ENCODE measurements around the gene PLA1A. TPM values are rescaled to one million over a fixed set of nuclear protein-coding genes. Genes with fewer than 3 reads are reported as not detected.

PLA1A gene
- total and polyA plus RNA-seq, 10 of the 15 experiments (the other 5 are each of a cell fraction or from before 2014, with no cell fraction given) = 2.9 to 106 (median 4.8) TPM

- no peak for TF ChIP-seq CTCF (IDR thresholded peaks at IDR 0.05 in 2 of 3, conservative IDR thresholded peaks at IDR 0.05 in 1 of 3; ENCODE audit: control insufficient read depth in 2 of 3, extremely low read depth in 1 of 3, insufficient read depth in 1 of 3, low read depth in 3 of 3, low read length in 3 of 3)
- TF ChIP-seq SPI1 (IDR thresholded peaks at IDR 0.05; ENCODE audit: borderline replicate concordance, insufficient read depth, low read depth, low read length) = peak; percentile 42; the same call in 1 of the 2 replicates
- no peak for TF ChIP-seq CBX5 (IDR thresholded peaks at IDR 0.05; ENCODE audit: low read depth)
- TF ChIP-seq ZNF274 (IDR thresholded peaks at IDR 0.05; ENCODE audit: insufficient read depth, insufficient read length) = no peak
- TF ChIP-seq MAX (IDR thresholded peaks at IDR 0.05; ENCODE audit: low read depth, low read length) = no peak
Measured at GRCh38 chr3:119599558-119600174, 2.0 kb downstream of the PLA1A start (continued).

GRCh38 chr3:119600732-119601131 lies 3.0 kb downstream of the PLA1A start:
- peak; percentile 85 for DNase-seq (ENCODE audit: low read depth, low spot score)
- WGBS (ENCODE audit: insufficient coverage, insufficient replicate concordance, low lambda C conversion rate, missing lambda C conversion rate) = 21% methylated on average over 5 of the region's 5 CpGs
- Histone ChIP-seq H3K4me1 (ENCODE audit: control insufficient read depth, insufficient read depth, low read length) (peaks cover 62% of the 10 kb centered on the region), H3K9me3 (replicated peaks; ENCODE audit: control insufficient read depth, insufficient read depth, low read length) (no peaks in the 10 kb centered on the region), H4K20me1 (ENCODE audit: control insufficient read depth, insufficient read depth) (no peaks in the 10 kb centered on the region), H3K27ac (ENCODE audit: control insufficient read depth, insufficient read depth) (peak overlapping the region; percentile 87), H3K27me3 (replicated peaks in 1 of 2; ENCODE audit: control insufficient read depth in 2 of 2, insufficient read depth in 2 of 2, low read length in 1 of 2) (no peaks in the 10 kb centered on the region), H3K9ac (ENCODE audit: control insufficient read depth, insufficient read depth, low read length) (peak overlapping the region; percentile 80), H3K79me2 (ENCODE audit: control insufficient read depth, insufficient read depth, low read length) (peaks cover 25% of the 10 kb centered on the region), H3K36me3 (ENCODE audit: control insufficient read depth in 2 of 2, insufficient read depth in 2 of 2, low read length in 1 of 2) (no peaks in the 10 kb centered on the region), H3K4me3 (no peak overlapping the region), H2AFZ (ENCODE audit: control insufficient read depth, low read depth, low read length) (peak overlapping the region; percentile 68), H3K4me2 (ENCODE audit: control insufficient read depth, insufficient read depth) (peak overlapping the region; percentile 80)
- BruUV-seq (replicated peaks) = no TSS peak
- ChIA-PET CTCF (interaction anchor here (0.6 to 9.5 kb wide), 44 partner anchors 9 to 494 kb away, joined by 3 to 296 read pairs (median 6); partner anchors contain the start of genes ADPRH, B4GALT4, CD80 and COX17), RAD21 (ENCODE audit: unreplicated experiment) (interaction anchor here (0.6 to 7.2 kb wide), 36 partner anchors 14 to 817 kb away, joined by 3 to 239 read pairs (median 8); partner anchors contain the start of genes ADPRH, ARHGAP31, CD80 and COX17), SMC1A (ENCODE audit: uncharacterized antibody, unreplicated experiment) (interaction anchor here (0.6 to 7.6 kb wide), 35 partner anchors 12 to 789 kb away, joined by 3 to 329 read pairs (median 6); partner anchors contain the start of genes ADPRH, CD80, COX17 and TIMMDC1), POLR2A (interaction anchor here (0.5 to 10.4 kb wide), 22 partner anchors 12 to 343 kb away, joined by 3 to 133 read pairs (median 9); partner anchors contain the start of genes ADPRH, CD80, COX17 and TIMMDC1)
- in situ Hi-C loops (cut with MboI) = no loop called here
- peak; percentile 81 for ATAC-seq
- FAIRE-seq = peak; percentile 23
- intact Hi-C loops (cut with micrococcal nuclease; ENCODE audit: unreplicated experiment) = loop anchor here (1.0 kb wide), 3 partner anchors 38 to 97 kb away; partner anchors contain the start of gene COX17
- TF ChIP-seq NFXL1 (IDR thresholded peaks at IDR 0.05; ENCODE audit: borderline replicate concordance) = no peak
- peak; percentile 82 for TF ChIP-seq MAX (IDR thresholded peaks at IDR 0.05; ENCODE audit: low read depth, low read length)
- no peak for TF ChIP-seq STAT1 (conservative IDR thresholded peaks at IDR 0.05)
- TF ChIP-seq HSF1 (IDR thresholded peaks at IDR 0.05; ENCODE audit: low read depth, low read length) = no peak
- peak; percentile 85 for TF ChIP-seq ZNF687 (IDR thresholded peaks at IDR 0.05)
- TF ChIP-seq HCFC1 (IDR thresholded peaks at IDR 0.05; ENCODE audit: low read length) = peak; percentile 45; the same call in 1 of the 2 replicates
- peak; percentile 80; the same call in 1 of the 2 replicates for TF ChIP-seq GATAD2B (conservative IDR thresholded peaks at IDR 0.05; ENCODE audit: low read depth)

Measured in GM12878 (cell line).